GM23248 (cell line): ENCODE results near the gene CDH1.

Experiments used
- EZH2 ChIP-seq: fragments of 200-600 bp; sonication (generic); IDR thresholded peaks from 2 replicates; pipeline ENCODE4 v1.6.1; 2018; ENCODE audit warnings: antibody characterized with exemption, mild to moderate bottlenecking; ENCODE audit not compliant: insufficient read depth, poor library complexity, severe bottlenecking
- EZH2phosphoT487 ChIP-seq: fragments of 200-600 bp; sonication (generic); IDR thresholded peaks from 2 replicates; pipeline ENCODE4 v1.6.1; 2018; ENCODE audit warnings: antibody characterized with exemption, moderate library complexity, mild to moderate bottlenecking, low read depth; ENCODE audit not compliant: insufficient read depth

DNA sequence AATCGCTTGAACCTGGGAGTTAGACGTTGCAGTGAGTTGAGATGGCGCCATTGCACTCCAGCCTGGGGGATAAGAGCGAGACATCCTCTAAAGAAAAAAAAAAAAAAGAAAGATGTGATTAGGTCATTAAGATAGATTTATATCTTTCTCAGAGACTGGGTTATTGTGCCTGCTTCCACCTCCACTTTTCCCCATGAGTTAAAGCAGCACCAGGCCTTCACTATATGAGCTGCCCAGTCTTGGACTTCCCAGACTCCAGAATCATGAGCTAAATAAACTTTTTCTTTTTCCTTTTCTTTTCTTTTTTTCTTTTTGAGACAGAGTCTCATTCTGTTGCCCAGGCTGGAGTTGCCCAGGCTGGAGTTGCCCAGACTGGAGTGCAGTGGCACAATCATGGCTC is 19.4 kb upstream of the CDH1 start:
- no peak for TF ChIP-seq EZH2phosphoT487
- no peak for TF ChIP-seq EZH2
